UCSD-AML1 (cell line): ENCODE data around the gene ABHD5.

Experiments
- DNase-seq: peaks from one replicate; lab custom pipeline; 2025; ENCODE audit not compliant: unreplicated experiment; lab: John Stamatoyannopoulos, UW

ABHD5 gene

DNA sequence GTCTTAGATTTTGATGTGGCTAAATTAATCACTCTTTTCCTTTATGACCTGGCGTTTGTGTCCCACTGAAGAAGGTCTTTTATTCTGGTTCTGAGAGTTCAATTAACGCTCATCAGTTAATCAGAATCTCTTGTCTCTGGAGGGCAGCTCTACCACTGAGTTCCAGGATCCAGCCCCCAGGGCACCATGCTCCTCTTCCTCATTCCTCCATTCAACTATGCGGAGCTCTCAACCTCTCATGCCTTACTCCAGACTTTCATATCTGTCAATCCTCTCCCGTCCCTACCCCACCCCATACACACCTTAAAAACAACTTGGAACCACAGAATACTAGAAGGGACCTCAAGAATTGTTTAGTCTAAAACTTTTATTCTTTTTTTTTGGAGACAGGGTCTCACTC, 4.8 kb upstream of the ABHD5 start:
- no peak for DNase-seq

DNA sequence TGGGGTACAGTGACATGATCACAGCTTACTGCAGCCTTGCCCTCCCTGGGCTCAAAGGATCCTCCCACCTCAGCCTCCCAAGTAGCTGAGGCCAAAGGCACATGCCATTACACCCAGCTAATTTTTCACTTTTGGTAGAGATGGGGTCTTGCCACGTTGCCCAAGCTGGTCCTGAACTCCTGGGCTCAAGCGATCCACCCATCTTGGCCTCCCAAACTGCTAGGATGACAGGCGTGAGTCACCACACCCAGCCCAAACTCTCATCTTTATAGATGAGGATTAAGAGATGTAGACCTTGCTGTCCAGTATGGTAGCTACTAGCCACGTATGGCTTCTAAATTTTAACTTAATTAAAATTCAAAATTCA, 4.4 kb upstream of the ABHD5 start:
- DNase-seq: no peak

DNA sequence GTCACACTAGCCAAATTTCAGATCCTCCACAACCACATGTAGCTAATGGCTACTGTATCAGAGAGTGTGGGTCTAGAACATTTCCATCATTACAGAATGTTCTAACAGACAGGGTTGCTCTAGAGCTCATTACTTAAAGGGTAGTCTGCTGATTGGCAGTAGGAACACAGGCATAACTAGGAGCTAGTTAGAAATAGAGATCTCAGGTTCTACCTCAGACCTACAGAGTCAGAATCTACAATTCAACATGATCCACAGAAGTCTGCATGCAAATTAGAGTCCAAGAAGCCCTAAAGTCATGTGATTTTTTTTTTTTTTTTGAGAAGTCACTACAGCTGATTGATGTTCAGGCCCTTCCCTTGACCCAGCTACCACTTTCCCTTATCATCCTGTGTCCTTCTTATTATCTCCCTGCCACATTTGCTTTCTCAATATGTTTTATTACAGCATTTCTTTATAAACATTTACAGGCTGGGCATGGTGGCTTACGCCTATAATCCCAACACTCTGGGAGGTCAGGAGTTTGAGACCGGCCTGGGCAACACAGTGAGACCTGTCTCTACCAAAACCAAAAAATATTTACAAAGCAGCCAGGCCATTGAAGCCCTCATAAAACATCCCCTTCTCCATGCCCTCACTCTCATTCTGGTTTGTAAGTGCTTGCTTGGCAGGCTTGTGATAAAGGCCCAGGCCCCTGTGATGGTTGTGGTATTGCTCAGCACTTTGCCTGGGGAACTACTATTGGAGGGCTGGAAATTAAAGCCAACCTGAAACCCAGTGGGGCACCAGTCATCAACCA, 3.8 kb upstream of the ABHD5 start:
- DNase-seq: no peak

DNA sequence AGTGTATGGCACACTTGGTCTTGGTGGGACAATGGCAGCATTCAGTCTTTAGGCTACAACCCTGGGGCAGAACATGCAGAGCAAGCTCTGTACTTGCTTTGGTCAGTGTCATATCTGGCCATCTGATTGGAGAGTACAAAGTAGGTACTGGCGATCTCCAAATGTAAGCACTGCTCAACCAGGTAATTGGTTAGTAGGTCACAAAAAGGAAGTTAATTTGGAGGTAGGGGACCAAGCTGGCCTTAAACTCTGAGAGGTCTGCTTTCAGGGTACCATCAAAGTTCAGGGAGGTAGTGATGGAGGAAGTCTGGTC, 3.3 kb upstream of the ABHD5 start:
- no peak for DNase-seq

DNA sequence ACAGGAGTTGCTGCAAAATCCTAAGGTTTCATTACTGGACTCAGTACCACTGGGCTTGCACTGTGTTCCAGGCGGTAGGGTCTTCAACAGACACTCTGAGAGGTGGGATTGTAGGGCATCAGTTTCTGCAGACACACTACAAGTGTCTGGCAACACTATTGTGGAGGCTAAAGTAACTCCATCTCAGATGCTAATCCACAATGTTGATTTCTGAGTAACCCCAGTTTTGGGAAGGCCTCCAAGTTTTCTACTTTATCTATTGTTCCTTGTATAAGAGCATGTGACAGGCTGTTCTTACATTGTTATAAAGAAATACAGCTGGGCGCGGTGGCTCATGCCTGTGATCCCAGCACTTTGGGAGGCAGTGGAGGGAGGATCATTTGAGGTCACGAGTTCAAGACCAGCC, 2.5 kb upstream of the ABHD5 start:
- no peak for DNase-seq

DNA sequence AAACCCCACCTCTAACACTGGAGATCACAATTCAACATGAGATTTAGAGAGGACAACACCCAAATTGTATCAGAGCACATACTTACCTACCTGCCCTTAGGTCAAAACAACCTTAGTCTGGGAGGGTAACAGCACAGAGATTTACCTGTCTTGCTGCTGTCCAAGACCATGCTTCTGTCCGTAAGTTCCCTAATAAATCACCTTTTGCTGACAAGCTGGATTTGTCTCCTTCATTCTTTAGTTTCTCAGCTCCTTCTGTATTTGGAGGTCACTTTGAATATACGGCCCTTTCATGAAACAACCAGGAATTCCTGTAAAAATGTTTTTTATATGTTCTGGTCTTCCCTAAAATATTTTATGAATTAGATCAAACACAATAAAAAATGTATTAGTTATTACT, 1.6 kb upstream of the ABHD5 start:
- DNase-seq: no peak

DNA sequence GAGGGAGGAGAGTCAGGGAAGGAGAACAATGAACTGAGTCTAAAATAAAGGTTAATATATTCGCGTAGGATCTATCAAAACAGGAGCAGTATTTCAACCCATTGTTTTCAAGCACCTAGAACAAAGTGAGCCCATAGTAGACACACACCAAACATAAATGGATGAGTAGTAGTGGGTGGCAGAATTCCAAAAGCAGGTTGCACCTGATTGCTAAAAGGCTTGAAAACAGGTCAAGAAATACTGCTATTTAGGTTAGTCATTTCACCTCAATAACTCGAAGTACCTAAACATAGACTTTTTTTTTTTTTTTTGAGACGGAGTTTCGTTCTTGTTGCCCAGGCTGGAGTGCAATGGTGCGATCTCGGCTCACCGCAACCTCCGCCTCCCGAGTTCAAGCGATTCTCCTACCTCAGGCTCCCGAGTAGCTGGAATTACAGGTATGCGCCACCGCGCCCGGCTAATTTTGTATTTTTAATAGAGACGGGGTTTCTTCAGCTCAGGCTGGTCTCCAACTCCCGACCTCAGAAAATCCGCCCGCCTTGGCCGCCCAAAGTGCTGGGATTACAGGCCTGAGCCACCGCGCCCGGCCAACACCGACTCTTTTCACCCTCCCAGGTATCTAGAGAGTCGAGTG, 855 bp upstream of the ABHD5 start:
- no peak for DNase-seq

DNA sequence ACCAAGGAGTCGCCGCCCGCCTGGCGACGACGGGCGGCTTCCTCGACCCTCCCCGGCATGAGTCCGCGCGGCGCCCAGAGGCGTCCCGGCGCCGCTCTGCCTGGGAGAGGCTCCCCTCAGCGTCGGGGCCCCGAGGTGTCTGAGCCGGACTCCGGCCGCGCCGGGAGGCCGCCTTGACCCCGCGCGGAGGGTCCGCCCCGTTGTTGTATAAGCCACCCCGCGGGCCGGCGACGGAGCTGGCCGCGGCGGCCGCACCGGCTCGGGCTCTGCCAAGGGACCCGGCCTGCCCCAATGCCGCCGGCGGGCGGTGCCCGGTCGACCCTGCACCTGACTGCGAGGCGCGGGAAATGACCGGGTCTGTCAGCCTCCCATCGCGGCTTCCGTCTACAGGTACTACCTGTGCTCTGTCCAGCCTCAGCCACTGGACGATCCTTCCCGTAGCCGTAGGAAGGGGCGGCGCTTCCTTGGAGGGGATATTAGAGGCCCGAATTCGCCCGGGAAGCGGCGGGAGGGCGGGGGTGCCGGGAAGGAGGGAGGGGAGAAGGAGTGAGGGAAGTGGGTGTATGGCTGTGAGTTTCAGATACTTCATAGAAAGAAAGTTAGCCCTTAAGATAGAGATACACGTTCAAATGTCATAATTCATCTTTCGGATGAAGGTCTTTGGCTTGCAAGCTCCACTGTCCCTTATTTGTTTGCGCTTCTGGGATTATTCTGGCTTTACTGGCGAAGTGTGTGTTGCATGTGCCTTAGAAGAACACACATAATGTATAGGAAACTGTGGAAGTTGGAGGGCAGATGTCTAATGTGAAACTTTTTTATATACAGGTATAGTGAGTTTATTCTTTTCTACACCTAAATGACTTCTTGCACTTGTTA, 620 bp downstream of the ABHD5 start:
- peak; percentile 71 for DNase-seq

DNA sequence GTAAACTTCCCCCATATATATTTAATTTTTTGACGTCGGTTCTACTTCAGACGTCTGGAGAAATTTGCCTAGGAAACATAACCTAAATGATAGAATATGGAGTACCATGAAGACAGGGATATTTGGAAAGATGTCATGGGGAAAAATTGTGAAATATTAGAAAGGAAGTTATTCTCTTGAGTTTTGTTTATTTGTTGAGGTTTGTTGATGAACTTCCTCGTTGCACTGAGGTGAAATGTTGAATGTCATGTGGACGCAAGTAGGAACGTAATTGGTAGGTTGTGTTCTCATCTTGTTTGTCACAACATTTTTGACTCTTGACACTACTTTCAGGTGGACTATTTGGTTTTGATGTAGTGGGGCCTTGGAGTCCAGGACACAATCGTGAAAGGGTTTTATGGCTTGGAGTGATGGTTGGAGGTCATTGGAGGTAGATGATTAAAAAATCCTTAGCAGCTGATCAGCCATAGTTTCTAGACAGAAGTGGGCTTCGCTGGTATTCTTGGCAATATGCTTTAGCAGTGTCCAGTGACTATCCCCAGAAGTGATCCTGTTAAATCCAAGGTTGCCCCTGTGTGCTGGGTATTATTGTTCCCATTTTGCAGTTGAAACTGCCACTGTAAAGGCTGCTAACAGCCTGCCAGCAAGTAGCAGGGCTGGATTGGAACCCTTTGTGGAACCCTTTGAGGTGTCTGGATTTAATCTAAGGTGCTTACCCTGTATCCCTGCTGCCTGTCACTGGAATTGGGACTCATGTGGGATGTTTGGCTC, 1.5 kb downstream of the ABHD5 start:
- no peak for DNase-seq

DNA sequence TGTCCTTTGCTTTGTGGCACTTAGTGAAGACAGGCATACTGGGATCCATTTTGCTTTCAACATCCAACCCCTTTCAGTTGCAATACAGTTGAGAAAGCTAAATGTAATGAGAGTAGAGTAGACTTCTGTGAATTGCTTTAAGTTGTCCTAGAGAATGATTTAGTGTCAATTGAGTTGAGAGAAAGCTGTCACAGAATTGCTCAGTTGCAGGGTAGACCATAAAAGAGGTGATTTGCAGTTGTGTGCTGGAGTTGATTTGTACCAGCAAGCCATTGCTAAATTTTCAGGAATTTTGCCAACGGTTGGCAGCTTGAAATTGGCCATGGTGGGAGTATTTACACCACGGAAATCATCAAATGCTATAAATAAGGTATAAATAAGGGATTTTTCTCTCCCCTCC, 2.2 kb downstream of the ABHD5 start:
- DNase-seq: no peak

DNA sequence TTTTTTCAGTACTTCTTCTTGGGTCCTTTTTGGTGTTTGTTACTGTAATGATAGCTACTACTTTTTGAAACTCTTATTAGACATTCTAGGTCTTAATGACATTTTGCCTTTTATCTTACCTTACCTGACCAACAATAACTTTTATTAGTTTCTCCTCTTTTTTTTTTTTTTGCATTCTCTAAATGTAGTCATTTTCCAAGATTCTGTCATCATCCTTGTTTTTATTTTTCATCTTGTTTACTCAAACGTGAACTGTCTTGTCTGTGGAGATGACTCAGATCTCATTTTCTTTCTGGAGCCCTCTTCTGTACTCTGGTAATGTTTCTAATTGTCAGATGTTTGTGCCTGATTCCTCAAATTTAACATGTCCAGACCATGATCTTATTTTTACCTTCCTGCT, 2.9 kb downstream of the ABHD5 start:
- DNase-seq: no peak

DNA sequence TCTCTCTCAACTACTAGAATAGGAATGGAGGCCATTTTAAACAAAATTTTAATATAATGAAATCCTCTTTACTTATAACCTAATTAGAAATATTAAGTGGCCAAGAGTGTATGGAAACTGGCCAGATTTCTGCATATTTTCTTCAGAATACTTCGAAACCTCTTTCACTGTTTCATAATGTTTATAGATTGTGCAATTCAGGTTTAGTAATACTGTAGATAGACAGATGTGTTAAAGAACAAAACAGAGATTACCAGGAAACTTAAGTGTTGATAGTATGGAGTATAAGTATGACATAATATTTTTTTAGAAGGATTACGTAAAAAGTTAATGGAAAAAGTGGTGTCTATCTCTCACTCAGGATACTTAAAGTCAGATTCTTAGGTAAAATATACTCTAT, 4.7 kb downstream of the ABHD5 start:
- no peak for DNase-seq

DNA sequence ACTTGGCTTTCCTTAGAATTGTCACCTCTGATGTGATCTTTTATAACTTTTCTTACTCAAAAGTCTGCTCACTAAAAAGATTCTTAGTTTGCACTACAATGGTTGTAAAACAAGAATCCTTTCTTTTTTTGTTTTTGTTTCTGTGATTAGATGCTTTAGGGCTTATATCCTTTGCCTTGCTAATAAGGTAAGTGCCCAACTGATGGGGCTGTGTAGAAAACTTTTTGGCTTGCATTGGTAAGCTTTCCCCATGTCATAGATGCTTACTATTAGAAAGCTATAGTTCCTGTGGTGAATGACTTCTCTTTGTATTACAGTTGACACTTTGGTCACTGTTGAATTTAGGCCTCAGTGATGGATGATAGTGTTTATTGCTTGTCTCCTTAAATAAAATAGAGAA, 5.1 kb downstream of the ABHD5 start:
- DNase-seq: no peak

DNA sequence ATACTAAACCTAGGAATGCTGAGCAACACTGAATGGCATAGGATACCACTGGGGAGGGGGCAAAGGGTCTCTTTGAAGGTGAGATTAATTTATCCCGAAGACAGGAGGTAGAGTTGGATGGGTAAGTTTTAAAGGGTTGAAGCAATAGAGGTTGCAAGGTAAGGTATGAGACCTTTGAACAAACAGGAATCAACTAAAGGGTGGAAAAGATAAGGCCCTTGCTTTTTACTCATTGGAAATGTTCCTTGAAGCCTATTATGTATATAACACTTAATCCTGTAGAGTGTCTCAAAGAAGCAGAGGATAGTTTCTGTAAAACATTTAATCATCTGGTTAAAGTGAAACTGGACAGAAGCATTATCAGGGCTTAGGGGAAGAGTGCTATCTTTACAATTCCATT, 5.7 kb downstream of the ABHD5 start:
- no peak for DNase-seq

DNA sequence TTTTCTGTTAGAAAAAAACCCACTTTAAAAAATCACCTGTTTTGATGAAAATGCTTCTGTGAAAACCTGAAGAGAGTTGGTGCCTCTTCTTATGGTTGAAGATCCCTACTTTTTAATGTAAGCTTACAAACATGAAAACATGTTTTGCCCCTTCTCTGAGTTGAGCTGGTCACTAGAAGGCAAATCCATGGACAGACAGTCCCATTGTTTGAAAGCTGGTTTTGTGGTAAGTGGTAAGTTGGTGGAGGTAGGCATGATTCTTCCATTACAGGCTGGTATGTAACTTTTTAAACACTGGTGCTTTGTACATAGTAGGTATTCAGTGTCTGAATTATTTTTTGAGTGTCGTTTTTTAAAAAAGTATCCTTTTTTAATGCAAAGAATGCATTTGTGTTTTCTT, 6.1 kb downstream of the ABHD5 start:
- no peak for DNase-seq

DNA sequence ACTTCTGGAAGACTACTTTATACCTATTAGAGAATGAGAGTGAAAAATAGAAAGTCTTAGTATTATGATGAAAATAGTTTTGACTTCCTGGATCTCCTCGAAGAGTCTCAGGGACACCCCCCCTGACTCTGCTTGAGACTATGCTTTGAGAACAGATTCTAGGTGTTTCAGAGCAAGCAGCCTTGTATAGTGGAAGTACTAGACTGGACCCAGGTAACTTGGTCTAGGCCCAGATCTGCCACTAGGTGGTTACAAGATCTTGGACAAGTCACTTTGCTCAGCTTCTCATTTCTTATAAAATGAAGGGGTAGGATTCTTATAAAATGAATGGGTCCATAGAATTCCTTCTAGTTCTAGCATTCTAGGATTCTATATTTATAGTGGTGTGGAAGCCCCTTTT, 9.1 kb downstream of the ABHD5 start:
- no peak for DNase-seq

DNA sequence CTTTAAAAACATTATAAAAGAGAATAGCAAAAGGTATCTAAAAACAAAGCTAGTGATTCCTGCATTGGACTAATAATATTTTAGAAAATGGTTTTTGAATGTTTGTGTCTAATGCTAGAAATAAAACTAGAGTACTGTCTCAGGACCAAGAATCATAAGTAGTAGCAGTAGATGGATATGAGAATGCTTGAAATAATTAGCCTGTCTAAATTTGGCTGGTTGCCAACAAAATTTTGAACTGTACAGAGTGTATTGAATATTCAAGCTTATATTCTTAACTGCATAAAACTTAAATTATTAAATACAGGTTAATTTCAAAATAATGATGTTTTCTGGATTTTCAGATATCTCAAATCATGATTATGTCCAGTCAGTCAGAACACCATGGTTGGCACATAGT, 14.0 kb downstream of the ABHD5 start:
- no peak for DNase-seq

DNA sequence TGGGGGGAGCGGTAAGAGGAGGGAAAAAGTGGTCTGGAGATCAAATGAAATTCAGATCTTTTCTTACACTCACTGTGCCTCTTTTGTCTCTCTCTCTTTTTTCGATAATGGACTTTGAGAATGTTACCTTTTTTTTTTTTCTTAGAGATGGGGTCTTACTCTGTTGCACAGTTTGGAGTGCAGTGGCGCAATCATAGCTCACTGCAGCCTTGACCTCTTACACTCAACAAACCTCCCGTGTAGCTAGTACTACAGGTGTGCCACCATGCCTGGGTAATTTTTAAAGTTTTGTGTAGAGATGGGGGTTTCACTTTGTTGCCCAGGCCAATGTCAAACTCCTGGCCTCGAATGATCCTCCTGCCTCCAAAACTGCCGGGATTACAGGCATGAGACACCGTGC, 15.6 kb downstream of the ABHD5 start:
- no peak for DNase-seq

DNA sequence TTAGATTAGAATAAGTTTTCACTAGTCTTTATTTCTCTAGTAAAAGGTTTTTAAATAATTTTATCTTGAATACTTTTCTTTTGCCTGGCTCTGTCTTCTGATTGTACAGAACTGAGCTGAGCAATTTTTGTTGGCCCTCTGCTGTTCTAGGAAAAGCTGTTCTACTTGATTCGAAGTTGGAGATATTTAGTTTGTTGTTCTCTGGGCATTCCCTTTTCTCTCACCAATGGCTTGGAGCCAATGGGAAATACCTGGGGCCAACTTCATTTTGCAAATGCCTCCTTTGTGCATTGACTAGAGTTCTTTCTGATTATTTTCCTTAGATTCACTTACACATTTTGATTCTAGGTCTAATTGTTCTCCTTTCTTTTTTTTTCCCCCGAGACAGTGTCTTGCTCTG, 16.5 kb downstream of the ABHD5 start:
- no peak for DNase-seq

DNA sequence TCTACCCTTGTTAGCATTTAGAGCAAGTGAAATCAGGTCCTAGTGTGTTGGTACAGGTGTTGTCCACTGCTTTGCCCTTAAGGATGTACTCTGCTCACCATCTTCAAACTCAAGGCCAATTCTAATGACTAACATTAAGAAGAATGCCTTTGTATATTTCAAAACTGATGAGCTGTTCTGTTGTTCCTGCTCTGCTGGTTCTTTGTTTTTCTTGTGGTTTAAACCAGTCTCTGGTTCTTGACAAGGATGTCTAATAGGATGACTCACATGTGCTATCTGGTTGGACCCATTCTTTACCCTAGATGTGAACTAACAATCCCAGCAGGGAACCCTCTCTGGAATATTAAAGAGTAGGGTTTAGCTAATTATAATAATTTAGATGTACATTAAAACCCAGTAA, 17.3 kb downstream of the ABHD5 start:
- no peak for DNase-seq

DNA sequence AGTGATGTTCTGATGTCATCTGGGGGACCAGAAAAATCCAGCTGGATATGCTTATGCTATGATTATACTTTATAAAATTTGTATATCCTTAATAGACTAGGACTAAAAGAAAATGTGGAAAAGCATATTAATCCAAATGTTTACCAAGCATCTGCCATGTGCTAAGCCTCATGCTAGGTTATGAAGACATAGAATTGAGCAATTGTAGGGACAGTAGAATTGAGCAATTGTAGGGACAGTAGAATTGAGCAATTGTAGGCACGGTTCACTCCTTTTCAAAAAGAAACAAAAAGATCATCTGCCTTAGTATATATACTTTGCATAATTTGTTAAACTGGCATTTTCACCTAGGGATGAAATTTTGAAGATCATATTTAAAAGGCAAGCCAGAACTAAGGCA, 18.3 kb downstream of the ABHD5 start:
- DNase-seq: no peak

DNA sequence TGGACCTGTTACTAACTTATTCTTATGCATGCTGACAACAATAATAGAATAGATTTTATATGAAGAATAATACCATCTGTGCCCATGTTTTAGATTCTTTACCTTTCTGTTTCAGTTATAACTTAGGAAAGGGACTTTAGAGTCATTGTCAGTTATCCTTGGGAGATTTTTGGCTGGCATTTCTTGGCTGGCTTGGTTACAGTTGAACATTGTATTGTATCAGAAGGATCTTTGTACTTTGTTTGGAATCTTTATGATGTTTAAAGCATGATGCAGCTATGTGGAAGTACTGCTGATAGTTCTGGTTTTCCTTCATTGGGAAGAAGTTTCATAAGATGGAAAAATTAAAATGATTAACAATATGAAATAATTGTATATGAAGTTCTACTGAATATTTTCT, 19.9 kb downstream of the ABHD5 start:
- DNase-seq: no peak
